ENCODE data around the gene KLK6. TPM values are rescaled to one million over a fixed set of nuclear protein-coding genes. Genes with fewer than 3 reads are reported as not detected.
"Not testable (repeated sequence)": the region's sequence is repeated elsewhere in the genome, so short reads cannot be mapped to it uniquely, and the experiment has no call there.

KLK6 gene
- total RNA-seq, 4 donors from 2014 or later: 2.1 to 5.9 (median 2.5) TPM; not detected in 1

DNA sequence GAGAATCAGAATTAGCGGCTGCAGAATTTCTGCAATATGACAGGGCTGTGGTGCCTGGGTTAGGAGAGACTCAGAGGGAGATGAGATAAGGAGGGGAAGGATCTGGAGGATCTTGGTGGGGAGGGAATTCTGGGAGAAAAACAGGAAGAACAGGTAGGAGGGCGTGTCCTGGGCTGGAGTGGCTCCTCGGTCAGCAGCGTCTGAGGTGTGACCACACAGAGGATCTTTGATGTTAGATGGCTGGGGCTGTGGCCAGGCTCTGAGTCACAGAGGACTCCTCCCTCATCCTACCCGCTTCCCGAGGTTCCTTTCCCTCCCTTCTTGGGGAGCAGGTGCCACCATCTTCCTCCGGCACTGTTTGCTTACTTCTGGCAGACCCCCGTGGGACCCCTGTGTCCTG lies 6.4 kb upstream of the KLK6 start:
- no peak for DNase-seq (ENCODE audit: low spot score in 2 of 2)
- Histone ChIP-seq H3K4me1 (no peaks in the 10 kb centered on the region), H3K4me3 (no peak overlapping the region), H3K36me3 (no peaks in the 10 kb centered on the region), H3K27me3 (no peaks in the 10 kb centered on the region), H3K27ac (no peak overlapping the region), H3K9me3 (no peaks in the 10 kb centered on the region)
- WGBS, 2 donors: 28 to 32% methylated on average over 8 of the region's 8 CpGs
- TF ChIP-seq EP300 (IDR thresholded peaks at IDR 0.05) (no peak), POLR2A (IDR thresholded peaks at IDR 0.05) (no peak)
- TF ChIP-seq, protein P1, sequence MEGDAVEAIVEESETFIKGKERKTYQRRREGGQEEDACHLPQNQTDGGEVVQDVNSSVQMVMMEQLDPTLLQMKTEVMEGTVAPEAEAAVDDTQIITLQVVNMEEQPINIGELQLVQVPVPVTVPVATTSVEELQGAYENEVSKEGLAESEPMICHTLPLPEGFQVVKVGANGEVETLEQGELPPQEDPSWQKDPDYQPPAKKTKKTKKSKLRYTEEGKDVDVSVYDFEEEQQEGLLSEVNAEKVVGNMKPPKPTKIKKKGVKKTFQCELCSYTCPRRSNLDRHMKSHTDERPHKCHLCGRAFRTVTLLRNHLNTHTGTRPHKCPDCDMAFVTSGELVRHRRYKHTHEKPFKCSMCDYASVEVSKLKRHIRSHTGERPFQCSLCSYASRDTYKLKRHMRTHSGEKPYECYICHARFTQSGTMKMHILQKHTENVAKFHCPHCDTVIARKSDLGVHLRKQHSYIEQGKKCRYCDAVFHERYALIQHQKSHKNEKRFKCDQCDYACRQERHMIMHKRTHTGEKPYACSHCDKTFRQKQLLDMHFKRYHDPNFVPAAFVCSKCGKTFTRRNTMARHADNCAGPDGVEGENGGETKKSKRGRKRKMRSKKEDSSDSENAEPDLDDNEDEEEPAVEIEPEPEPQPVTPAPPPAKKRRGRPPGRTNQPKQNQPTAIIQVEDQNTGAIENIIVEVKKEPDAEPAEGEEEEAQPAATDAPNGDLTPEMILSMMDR (IDR thresholded peaks at IDR 0.05): no peak

DNA sequence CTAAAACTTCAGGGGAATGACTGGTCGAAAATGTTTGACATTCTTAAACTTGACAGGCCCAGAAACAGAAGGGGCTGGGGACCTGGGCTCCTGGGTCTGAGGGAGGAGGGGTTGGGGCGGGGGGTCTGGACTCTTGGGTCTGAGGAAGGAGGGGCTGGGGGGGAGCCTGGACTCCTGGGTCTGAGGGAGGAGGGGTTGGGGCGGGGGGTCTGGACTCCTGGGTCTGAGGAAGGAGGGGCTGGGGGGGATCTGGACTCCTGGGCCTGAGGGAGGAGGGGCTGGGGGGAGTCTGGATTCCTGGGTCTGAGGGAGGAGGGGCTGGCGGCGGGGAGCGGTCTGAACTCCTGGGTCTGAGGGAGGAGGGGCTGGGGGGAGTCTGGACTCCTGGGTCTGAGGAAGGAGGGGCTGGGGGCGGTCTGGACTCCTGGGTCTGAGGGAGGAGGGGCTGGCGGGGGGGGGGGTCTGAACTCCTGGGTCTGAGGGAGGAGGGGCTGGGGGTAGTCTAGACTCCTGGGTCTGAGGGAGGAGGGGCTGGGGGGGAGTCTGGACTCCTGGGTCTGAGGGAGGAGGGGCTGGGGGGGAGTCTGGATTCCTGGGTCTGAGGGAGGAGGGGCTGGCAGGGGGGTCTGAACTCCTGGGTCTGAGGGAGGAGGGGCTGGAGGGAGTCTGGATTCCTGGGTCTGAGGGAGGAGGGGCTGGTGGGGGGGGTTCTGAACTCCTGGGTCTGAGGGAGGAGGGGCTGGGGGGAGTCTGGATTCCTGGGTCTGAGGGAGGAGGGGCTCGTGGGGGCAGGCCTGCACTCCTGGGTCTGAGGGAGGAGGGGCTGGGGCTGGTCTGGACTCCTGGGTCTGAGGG lies 5.5 kb upstream of the KLK6 start:
- TF ChIP-seq EP300 (IDR thresholded peaks at IDR 0.05) (no peak), POLR2A (IDR thresholded peaks at IDR 0.05) (no peak)
- TF ChIP-seq, protein P1 (IDR thresholded peaks at IDR 0.05): no peak
- no peak overlapping the region for H3K27ac ChIP-seq
- no peaks in the 10 kb centered on the region for H3K27me3 ChIP-seq
- WGBS, 2 donors: 13 to 22% methylated on average over 1 to 2 of the region's 9 CpGs
- H3K36me3 ChIP-seq: no peaks in the 10 kb centered on the region
- no peaks in the 10 kb centered on the region for H3K4me1 ChIP-seq
- H3K9me3 ChIP-seq: no peaks in the 10 kb centered on the region
- DNase-seq (ENCODE audit: low spot score in 2 of 2): no peak
- no peak overlapping the region for H3K4me3 ChIP-seq

DNA sequence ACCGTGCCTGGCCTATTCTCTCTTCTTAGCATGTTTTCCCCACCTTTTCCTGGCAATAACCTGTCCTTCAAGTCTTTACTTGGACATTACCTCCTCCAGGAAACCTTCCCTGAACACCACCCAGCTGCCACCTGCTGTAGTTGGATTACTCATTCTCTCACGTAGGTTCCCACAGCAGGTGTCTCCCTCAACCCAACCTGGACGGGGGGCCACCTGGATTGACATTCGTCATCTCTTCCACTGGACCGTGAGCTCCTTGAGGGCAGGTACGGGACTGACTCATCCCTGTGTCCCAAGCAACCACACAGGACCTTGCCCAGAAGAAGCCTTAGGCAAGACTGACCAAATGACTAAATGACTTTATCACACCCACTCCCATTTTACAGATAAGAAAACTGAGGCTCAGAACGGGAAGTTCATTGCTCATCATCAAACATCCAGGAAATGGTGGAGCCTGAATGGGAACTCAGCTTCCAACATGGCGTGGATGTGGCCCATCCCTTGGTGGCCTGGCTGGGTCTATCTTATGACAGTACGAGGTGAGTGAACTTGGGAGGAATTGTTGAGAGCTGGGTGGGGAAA lies 3.5 kb upstream of the KLK6 start:
- Histone ChIP-seq H3K36me3 (no peaks in the 10 kb centered on the region), H3K27me3 (peaks cover 0 to 4% of the 10 kb centered on the region in 2 donors), H3K4me3 (no peak overlapping the region), H3K4me1 (peaks cover 0 to 9% (median 0%) of the 10 kb centered on the region in 4 donors), H3K9me3 (no peaks in the 10 kb centered on the region), H3K27ac (no peak overlapping the region)
- no peak for DNase-seq (ENCODE audit: low spot score in 2 of 2)
- TF ChIP-seq EP300 (IDR thresholded peaks at IDR 0.05) (no peak), POLR2A (IDR thresholded peaks at IDR 0.05) (no peak)
- TF ChIP-seq, protein P1 (IDR thresholded peaks at IDR 0.05): no peak
- WGBS, 2 donors: 85% methylated on average over 9 of the region's 9 CpGs

DNA sequence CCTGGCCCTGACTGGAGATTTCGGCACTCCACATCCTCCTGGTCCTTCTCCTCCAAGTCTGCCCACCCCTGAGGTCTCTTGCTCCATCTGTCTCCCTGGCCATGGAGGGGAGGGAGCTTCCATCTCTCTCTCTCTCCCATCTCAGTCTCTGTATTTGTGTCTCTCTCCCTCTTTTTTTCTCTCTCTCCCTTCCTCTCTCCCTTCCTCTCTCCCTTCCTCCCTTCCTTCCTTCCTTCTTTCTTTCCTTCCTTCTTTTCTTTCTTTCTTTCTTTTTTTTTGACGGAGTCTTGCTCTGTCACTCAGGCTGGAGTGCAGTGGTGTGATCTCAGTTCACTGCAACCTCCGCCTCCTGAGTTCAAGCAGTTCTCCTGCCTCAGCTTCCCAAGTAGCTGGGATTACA lies 419 bp upstream of the KLK6 start:
- not testable (repeated sequence) for DNase-seq (ENCODE audit: low spot score in 2 of 2); H3K27ac ChIP-seq; H3K9me3 ChIP-seq; H3K4me1 ChIP-seq; H3K36me3 ChIP-seq; H3K27me3 ChIP-seq; H3K4me3 ChIP-seq
- WGBS, 2 donors: 67 to 68% methylated on average over 3 of the region's 3 CpGs

DNA sequence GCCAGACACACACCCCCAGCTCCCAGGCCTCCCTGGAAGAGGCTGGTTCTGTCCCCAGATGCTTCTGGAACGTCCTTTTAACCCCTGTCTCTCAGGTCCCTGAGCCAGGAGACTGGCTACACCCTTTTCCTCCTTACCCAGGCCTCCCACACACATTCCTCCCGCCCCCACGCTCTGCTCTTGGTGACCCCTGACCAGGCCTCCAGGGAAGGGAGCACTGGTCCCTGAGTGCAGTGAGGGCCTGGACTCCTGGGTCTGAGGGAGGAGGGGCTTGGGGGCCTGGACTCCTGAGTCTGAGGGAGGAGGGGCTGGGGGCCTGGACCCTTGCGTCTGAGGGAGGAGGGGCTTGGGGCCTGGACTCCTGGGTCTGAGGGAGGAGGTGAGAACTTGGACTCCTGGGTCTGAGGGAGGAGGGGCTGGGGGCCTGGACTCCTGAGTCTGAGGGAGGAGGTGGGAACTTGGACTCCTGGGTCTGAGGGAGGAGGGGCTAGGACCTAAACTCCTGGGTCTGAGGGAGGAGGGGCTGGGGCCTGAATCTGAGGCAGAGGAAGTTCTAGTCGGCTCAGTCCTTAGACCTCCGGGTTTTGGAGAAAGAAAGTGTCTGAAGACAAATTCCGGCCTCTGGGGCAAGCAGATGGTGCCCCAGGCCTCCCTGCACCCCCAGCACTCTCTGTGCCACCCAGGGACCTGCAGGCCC lies 527 bp downstream of the KLK6 start:
- no peak for DNase-seq (ENCODE audit: low spot score in 2 of 2)
- peaks cover 0 to 4% of the 10 kb centered on the region in 2 donors for H3K27me3 ChIP-seq
- no peaks in the 10 kb centered on the region for H3K9me3 ChIP-seq
- TF ChIP-seq EP300 (IDR thresholded peaks at IDR 0.05): no peak
- TF ChIP-seq POLR2A (IDR thresholded peaks at IDR 0.05): no peak
- 20 to 32% methylated on average over 7 of the region's 7 CpGs for WGBS, 2 donors
- peaks cover 0 to 9% (median 0%) of the 10 kb centered on the region in 4 donors for H3K4me1 ChIP-seq
- H3K4me3 ChIP-seq: no peak overlapping the region
- H3K27ac ChIP-seq: peak overlapping the region in 1 of 4 donors; percentile 44
- H3K36me3 ChIP-seq: no peaks in the 10 kb centered on the region

All from tibial nerve (tissue), 4 donors.